H9 (cell line): ENCODE results near the gene FADS3. TPM values are rescaled to one million over a fixed set of nuclear protein-coding genes. Genes with fewer than 3 reads are reported as not detected.

Experiments
- DNase-seq: peaks from one replicate; pipeline ENCODE4 v3.0.0-alpha.2; 2017
- H2AFZ ChIP-seq: one replicate; pipeline ENCODE4 v1.6.1; 2013; ENCODE audit warnings: mild to moderate bottlenecking, low read length, control low read depth, moderate library complexity
- H2AK5ac ChIP-seq: 2 replicates; pipeline ENCODE4 v1.6.1; 2013; ENCODE audit warnings: low read length, control low read depth, mixed read lengths; ENCODE audit not compliant: insufficient read length
- H2BK120ac ChIP-seq: one replicate; pipeline ENCODE4 v1.6.1; 2013; ENCODE audit warnings: low read depth, mild to moderate bottlenecking, low read length, control low read depth, inconsistent platforms; ENCODE audit not compliant: poor library complexity, severe bottlenecking
- H2BK12ac ChIP-seq: 2 replicates; pipeline ENCODE4 v1.6.1; 2013; ENCODE audit warnings: low read length, control low read depth, mixed read lengths, low read depth; ENCODE audit not compliant: insufficient read length
- H2BK15ac ChIP-seq: 2 replicates; pipeline ENCODE4 v1.6.1; 2013; ENCODE audit warnings: low read depth, low read length, control low read depth
- H2BK20ac ChIP-seq: one replicate; pipeline ENCODE4 v1.6.1; 2013; ENCODE audit warnings: low read depth, mild to moderate bottlenecking, low read length, control low read depth, inconsistent platforms; ENCODE audit not compliant: poor library complexity, severe bottlenecking
- H2BK5ac ChIP-seq: 2 replicates; pipeline ENCODE4 v1.6.1; 2013; ENCODE audit warnings: low read length, control low read depth, mixed read lengths; ENCODE audit not compliant: insufficient read length
- H3K14ac ChIP-seq: 2 replicates; pipeline ENCODE4 v1.6.1; 2013; ENCODE audit warnings: low read length, control low read depth; ENCODE audit not compliant: insufficient read depth
- H3K18ac ChIP-seq: 2 replicates; pipeline ENCODE4 v1.6.1; 2013; ENCODE audit warnings: low read depth, mild to moderate bottlenecking, mixed read lengths, low read length, control low read depth; ENCODE audit not compliant: insufficient read length
- H3K23ac ChIP-seq: 2 replicates; pipeline ENCODE4 v1.6.1; 2013; ENCODE audit warnings: low read length, control low read depth, mixed read lengths, low read depth; ENCODE audit not compliant: insufficient read length
- H3K23me2 ChIP-seq: 2 replicates; pipeline ENCODE4 v1.6.1; 2013; ENCODE audit warnings: low read depth, mild to moderate bottlenecking, mixed read lengths, low read length, control low read depth; ENCODE audit not compliant: insufficient read length, poor library complexity, severe bottlenecking
- H3K27ac ChIP-seq: 2 replicates; pipeline ENCODE4 v1.5.1; 2013; ENCODE audit warnings: low read length, control low read depth, mixed read lengths, low read depth; ENCODE audit not compliant: insufficient read length
- H3K27me3 ChIP-seq: 2 replicates; pipeline ENCODE4 v1.6.1; 2013; ENCODE audit warnings: low read length, control low read depth, inconsistent platforms; ENCODE audit not compliant: insufficient read depth
- H3K4ac ChIP-seq: 2 replicates; pipeline ENCODE4 v1.6.1; 2013; ENCODE audit warnings: low read depth, mild to moderate bottlenecking, control low read depth, inconsistent platforms, low read length, moderate library complexity
- H3K4me1 ChIP-seq: 2 replicates; pipeline ENCODE4 v1.6.1; 2013; ENCODE audit warnings: low read length, control low read depth, inconsistent platforms; ENCODE audit not compliant: insufficient read depth
- H3K4me2 ChIP-seq: 2 replicates; pipeline ENCODE4 v1.6.1; 2013; ENCODE audit warnings: low read length, control low read depth, mixed read lengths; ENCODE audit not compliant: insufficient read length, insufficient read depth
- H3K56ac ChIP-seq: 2 replicates; pipeline ENCODE4 v1.6.1; 2013; ENCODE audit warnings: low read depth, mild to moderate bottlenecking, mixed read lengths, low read length, control low read depth; ENCODE audit not compliant: insufficient read length
- H3K79me1 ChIP-seq: 2 replicates; pipeline ENCODE4 v1.6.1; 2013; ENCODE audit warnings: low read depth, mild to moderate bottlenecking, moderate library complexity, low read length, control low read depth, inconsistent platforms; ENCODE audit not compliant: insufficient read depth, poor library complexity, severe bottlenecking
- H3K79me2 ChIP-seq: 2 replicates; pipeline ENCODE4 v1.6.1; 2013; ENCODE audit warnings: low read length, control low read depth, inconsistent platforms; ENCODE audit not compliant: insufficient read depth
- H3K9ac ChIP-seq: 2 replicates; pipeline ENCODE4 v1.6.1; 2013; ENCODE audit warnings: low read length, control low read depth, mixed read lengths; ENCODE audit not compliant: insufficient read length; ENCODE audit errors: extremely low read depth
- H3K9me3 ChIP-seq: one replicate; pipeline ENCODE4 v1.6.1; 2013; ENCODE audit warnings: low read depth, low read length, inconsistent platforms; ENCODE audit not compliant: control insufficient read depth
- H3T11ph ChIP-seq: one replicate; pipeline ENCODE4 v1.6.1; 2013; ENCODE audit warnings: mild to moderate bottlenecking, low read length, control low read depth, inconsistent platforms
- H4K20me1 ChIP-seq: one replicate; pipeline ENCODE4 v1.6.1; 2013; ENCODE audit not compliant: control insufficient read depth, insufficient read length, insufficient read depth
- H4K5ac ChIP-seq: 2 replicates; pipeline ENCODE4 v1.6.1; 2013; ENCODE audit warnings: low read depth, mild to moderate bottlenecking, mixed read lengths, low read length, control low read depth; ENCODE audit not compliant: insufficient read length
- H4K8ac ChIP-seq: replicated peaks from 2 replicates; pipeline ENCODE4 v1.6.1; 2013; ENCODE audit warnings: low read length, control low read depth, mixed read lengths, low read depth; ENCODE audit not compliant: insufficient read length
- H4K91ac ChIP-seq: 2 replicates; pipeline ENCODE4 v1.6.1; 2013; ENCODE audit warnings: low read depth, mild to moderate bottlenecking, moderate library complexity, mixed read lengths, low read length, control low read depth; ENCODE audit not compliant: insufficient read length
- H3K27ac Mint-ChIP-seq, 3 experiments: 2 replicates in 2 of 3; 3 replicates in 1 of 3; pipeline ENCODE4 v1.8.0; 2020 to 2021; ENCODE audit warnings: mixed read lengths in 3 of 3, mild to moderate bottlenecking in 1 of 3, moderate library complexity in 1 of 3
- H3K27me3 Mint-ChIP-seq: 2 replicates; pipeline ENCODE4 v1.8.0; 2021; ENCODE audit warnings: low read depth, mild to moderate bottlenecking, moderate library complexity, mixed read lengths
- H3K36me3 Mint-ChIP-seq, 3 experiments: 2 replicates in 2 of 3; 3 replicates in 1 of 3; pipeline ENCODE4 v1.8.0; 2020 to 2021; ENCODE audit warnings: low read depth in 3 of 3, mixed read lengths in 3 of 3; ENCODE audit not compliant: insufficient read depth in 1 of 3
- H3K4me1 Mint-ChIP-seq, 2 experiments: 2 replicates each; pipeline ENCODE4 v1.8.0; 2020; ENCODE audit warnings: mixed read lengths in 2 of 2
- H3K4me3 Mint-ChIP-seq, 2 experiments: 2 replicates in 1 of 2; 3 replicates in 1 of 2; pipeline ENCODE4 v1.8.0; 2020 to 2021; ENCODE audit warnings: mild to moderate bottlenecking in 2 of 2, mixed read lengths in 2 of 2, moderate library complexity in 1 of 2
- H3K9me3 Mint-ChIP-seq, 2 experiments: 2 replicates in 1 of 2; 3 replicates in 1 of 2; pipeline ENCODE4 v1.8.0; 2020; ENCODE audit warnings: mild to moderate bottlenecking in 2 of 2, mixed read lengths in 2 of 2, moderate library complexity in 1 of 2
- WGBS: extraction: QIAGEN DNeasy Blood & Tissue Kit; methylation state at CpG from one replicate; pipeline ENCODE4 v1.1.7; 2013; ENCODE audit warnings: missing lambda C conversion rate, low lambda C conversion rate, mixed read lengths; ENCODE audit not compliant: insufficient read length; ENCODE audit errors: extremely low coverage; 5-methylcytosine and 5-hydroxymethylcytosine counted together
- total RNA-seq: library from RNA; stranded (reverse); gene quantifications from 2 replicates; pipeline ENCODE4 v1.2.1, GENCODE V29; 2021
- TF ChIP-seq, protein P1 (sequence below): fragments of 200-600 bp; sonication (generic); conservative IDR thresholded peaks from 3 replicates; pipeline ENCODE4 v1.8.0; 2021; ENCODE audit warnings: antibody characterized with exemption, mild to moderate bottlenecking

FADS3 gene
- total RNA-seq, 1 experiment from 2014 or later = 34.9 TPM

DNA sequence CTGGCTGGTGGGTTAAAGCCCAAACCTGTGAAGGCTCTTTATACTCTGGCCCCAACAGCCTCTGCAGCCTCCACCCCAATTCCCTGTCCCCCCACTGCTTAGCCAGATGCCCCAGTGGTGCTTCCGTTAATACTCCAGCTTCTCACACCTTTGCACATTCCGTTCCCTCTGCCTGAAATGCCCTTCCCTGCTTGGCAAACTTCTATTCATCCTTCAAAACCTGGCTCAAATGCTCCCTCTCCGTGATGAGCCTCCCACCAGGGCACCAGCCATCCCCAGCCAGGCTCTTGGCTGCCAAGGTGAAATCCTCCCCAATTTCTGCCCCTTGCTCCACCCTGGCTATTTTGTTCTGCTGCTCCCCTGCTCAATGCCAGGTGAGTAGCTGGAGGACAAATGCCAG is 12.5 kb upstream of the FADS3 start:
- Histone ChIP-seq H2BK15ac (no peak overlapping the region), H3K56ac (no peak overlapping the region), H4K20me1 (no peaks in the 10 kb centered on the region), H2AFZ (no peak overlapping the region), H3T11ph (no peak overlapping the region), H3K4ac (no peak overlapping the region), H3K4me1 (no peaks in the 10 kb centered on the region; the same call in 1 of the 2 replicates), H3K9me3 (no peaks in the 10 kb centered on the region), H2BK12ac (no peak overlapping the region), H3K27me3 (no peaks in the 10 kb centered on the region), H2AK5ac (no peak overlapping the region), H3K27ac (no peak overlapping the region), H3K4me2 (no peak overlapping the region), H3K14ac (no peak overlapping the region), H3K23ac (no peak overlapping the region), H3K18ac (peak overlapping the region; percentile 8), H3K79me2 (no peaks in the 10 kb centered on the region), H2BK5ac (no peak overlapping the region), H4K8ac (no peak overlapping the region), H2BK20ac (no peak overlapping the region), H3K23me2 (no peaks in the 10 kb centered on the region), H3K9ac (no peak overlapping the region), H4K91ac (no peak overlapping the region), H2BK120ac (no peak overlapping the region), H3K79me1 (no peaks in the 10 kb centered on the region), H4K5ac (no peak overlapping the region)
- H3K9me3 Mint-ChIP-seq = no peaks in the 10 kb centered on the region
- H3K4me1 Mint-ChIP-seq = peaks cover 9 to 35% of the 10 kb centered on the region in 2 experiments
- DNase-seq = no peak
- H3K36me3 Mint-ChIP-seq = no peaks in the 10 kb centered on the region
- no peak overlapping the region for H3K27ac Mint-ChIP-seq
- peaks cover 7% of the 10 kb centered on the region for H3K27me3 Mint-ChIP-seq
- H3K4me3 Mint-ChIP-seq = peak overlapping the region in 1 of 2 experiments; percentile 44; a peak in 1 of 5 replicates
- TF ChIP-seq, protein P1, sequence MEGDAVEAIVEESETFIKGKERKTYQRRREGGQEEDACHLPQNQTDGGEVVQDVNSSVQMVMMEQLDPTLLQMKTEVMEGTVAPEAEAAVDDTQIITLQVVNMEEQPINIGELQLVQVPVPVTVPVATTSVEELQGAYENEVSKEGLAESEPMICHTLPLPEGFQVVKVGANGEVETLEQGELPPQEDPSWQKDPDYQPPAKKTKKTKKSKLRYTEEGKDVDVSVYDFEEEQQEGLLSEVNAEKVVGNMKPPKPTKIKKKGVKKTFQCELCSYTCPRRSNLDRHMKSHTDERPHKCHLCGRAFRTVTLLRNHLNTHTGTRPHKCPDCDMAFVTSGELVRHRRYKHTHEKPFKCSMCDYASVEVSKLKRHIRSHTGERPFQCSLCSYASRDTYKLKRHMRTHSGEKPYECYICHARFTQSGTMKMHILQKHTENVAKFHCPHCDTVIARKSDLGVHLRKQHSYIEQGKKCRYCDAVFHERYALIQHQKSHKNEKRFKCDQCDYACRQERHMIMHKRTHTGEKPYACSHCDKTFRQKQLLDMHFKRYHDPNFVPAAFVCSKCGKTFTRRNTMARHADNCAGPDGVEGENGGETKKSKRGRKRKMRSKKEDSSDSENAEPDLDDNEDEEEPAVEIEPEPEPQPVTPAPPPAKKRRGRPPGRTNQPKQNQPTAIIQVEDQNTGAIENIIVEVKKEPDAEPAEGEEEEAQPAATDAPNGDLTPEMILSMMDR = no peak
- whole genome bisulfite sequencing = no CpG with 5 or more reads among the region's 3 CpGs
